Transverse colon (tissue), 3 donors: ENCODE measurements around the gene SDK1.

Experiments
- EP300 ChIP-seq: sonication (generic); formaldehyde crosslinking; IDR thresholded peaks from one replicate; pipeline ENCODE4 v1.6.1; 2017; ENCODE audit warnings: antibody characterized with exemption, low read depth
- POLR2A ChIP-seq: fragments of 450-650 bp; IDR thresholded peaks from one replicate; pipeline ENCODE4 v1.6.1; 2016; ENCODE audit warnings: antibody characterized with exemption, mild to moderate bottlenecking, moderate library complexity
- TF ChIP-seq, protein P1 (sequence below), 5 experiments: fragments of 200-600 bp in 3 of 5; fragments of 450-650 bp in 2 of 5; sonication (generic) in 3 of 5; IDR thresholded peaks; 1 replicate in 2 of 5; 2 replicates in 3 of 5; pipeline ENCODE4 v1.5.1; 2016 to 2017; ENCODE audit warnings: antibody characterized with exemption in 5 of 5, inconsistent platforms in 3 of 5, mild to moderate bottlenecking in 2 of 5, moderate library complexity in 1 of 5

- TF ChIP-seq, protein P1, sequence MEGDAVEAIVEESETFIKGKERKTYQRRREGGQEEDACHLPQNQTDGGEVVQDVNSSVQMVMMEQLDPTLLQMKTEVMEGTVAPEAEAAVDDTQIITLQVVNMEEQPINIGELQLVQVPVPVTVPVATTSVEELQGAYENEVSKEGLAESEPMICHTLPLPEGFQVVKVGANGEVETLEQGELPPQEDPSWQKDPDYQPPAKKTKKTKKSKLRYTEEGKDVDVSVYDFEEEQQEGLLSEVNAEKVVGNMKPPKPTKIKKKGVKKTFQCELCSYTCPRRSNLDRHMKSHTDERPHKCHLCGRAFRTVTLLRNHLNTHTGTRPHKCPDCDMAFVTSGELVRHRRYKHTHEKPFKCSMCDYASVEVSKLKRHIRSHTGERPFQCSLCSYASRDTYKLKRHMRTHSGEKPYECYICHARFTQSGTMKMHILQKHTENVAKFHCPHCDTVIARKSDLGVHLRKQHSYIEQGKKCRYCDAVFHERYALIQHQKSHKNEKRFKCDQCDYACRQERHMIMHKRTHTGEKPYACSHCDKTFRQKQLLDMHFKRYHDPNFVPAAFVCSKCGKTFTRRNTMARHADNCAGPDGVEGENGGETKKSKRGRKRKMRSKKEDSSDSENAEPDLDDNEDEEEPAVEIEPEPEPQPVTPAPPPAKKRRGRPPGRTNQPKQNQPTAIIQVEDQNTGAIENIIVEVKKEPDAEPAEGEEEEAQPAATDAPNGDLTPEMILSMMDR (IDR thresholded peaks at IDR 0.05): no peak
- TF ChIP-seq POLR2A (no peak), EP300 (no peak)
Measured at GRCh38 chr7:3893789-3894153, 592.7 kb downstream of the SDK1 start.
